Subcutaneous abdominal adipose tissue (tissue), 5 donors: ENCODE measurements around the gene NDFIP1.

ENCODE experiments used
- H3K27ac ChIP-seq: one replicate; pipeline ENCODE4 v1.7.0; 2013; ENCODE audit warnings: low read depth, mild to moderate bottlenecking, inconsistent platforms, low read length, moderate library complexity
- H3K27me3 ChIP-seq, 5 donors: one replicate each; pipeline ENCODE4 v1.7.0; 2013; ENCODE audit warnings: low read length in 5 of 5, inconsistent platforms in 1 of 5; ENCODE audit not compliant: control insufficient read depth in 5 of 5, insufficient read depth in 4 of 5
- H3K36me3 ChIP-seq, 5 donors: one replicate each; pipeline ENCODE4 v1.7.0; 2013; ENCODE audit warnings: low read length in 5 of 5; ENCODE audit not compliant: control insufficient read depth in 5 of 5, insufficient read depth in 5 of 5
- H3K4me1 ChIP-seq, 5 donors: one replicate each; pipeline ENCODE4 v1.7.0; 2013; ENCODE audit warnings: low read length in 5 of 5, mild to moderate bottlenecking in 3 of 5, moderate library complexity in 1 of 5; ENCODE audit not compliant: control insufficient read depth in 5 of 5, insufficient read depth in 5 of 5
- H3K4me3 ChIP-seq, 5 donors: one replicate each; pipeline ENCODE4 v1.7.0; 2013; ENCODE audit warnings: low read length in 5 of 5, low read depth in 1 of 5
- H3K9ac ChIP-seq, 5 donors: one replicate each; pipeline ENCODE4 v1.7.0; 2013; ENCODE audit warnings: low read length in 5 of 5, mild to moderate bottlenecking in 4 of 5, moderate library complexity in 3 of 5
- H3K9me3 ChIP-seq, 5 donors: one replicate each; pipeline ENCODE4 v1.7.0; 2013; ENCODE audit warnings: low read length in 5 of 5; ENCODE audit not compliant: control insufficient read depth in 5 of 5
- donor health status: healthy.
- donor health status: healthy.
- donor health status: healthy.
- donor health status: healthy.
- donor health status: healthy.

Gene NDFIP1

DNA sequence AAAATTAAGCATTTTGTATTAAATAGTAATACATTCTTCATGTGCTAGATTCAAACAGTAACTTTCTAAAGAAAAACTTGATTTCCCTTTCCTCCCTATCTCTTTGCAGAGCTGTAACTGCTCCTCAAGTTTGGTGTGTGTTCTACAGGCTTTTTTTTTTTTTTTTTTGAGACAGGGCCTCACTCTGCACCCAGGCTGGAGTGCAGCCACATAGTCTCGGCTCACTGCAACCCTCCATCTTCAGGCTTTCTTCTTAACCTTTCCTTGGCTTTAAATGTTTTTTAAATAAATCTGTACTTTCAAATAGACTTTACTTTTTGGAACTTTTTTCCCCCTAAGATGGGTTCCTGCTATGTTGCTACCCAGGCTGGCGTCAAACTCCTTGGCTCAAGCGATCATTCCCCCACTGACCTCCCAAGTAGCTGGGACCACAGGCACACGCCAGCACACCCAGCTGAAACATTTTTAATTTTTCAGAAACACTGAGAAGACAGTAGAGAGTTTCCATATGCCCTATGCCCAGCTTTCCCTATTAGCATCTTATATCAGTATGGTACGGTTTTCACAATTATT, 9.1 kb downstream of the NDFIP1 start:
- Histone ChIP-seq H3K27me3 (no peaks in the 10 kb centered on the region), H3K27ac (no peak overlapping the region), H3K36me3 (peaks cover 2 to 11% (median 6%) of the 10 kb centered on the region in 5 donors), H3K9ac (no peak overlapping the region), H3K9me3 (no peaks in the 10 kb centered on the region), H3K4me1 (peaks cover 5 to 73% (median 37%) of the 10 kb centered on the region in 5 donors), H3K4me3 (no peak overlapping the region)

DNA sequence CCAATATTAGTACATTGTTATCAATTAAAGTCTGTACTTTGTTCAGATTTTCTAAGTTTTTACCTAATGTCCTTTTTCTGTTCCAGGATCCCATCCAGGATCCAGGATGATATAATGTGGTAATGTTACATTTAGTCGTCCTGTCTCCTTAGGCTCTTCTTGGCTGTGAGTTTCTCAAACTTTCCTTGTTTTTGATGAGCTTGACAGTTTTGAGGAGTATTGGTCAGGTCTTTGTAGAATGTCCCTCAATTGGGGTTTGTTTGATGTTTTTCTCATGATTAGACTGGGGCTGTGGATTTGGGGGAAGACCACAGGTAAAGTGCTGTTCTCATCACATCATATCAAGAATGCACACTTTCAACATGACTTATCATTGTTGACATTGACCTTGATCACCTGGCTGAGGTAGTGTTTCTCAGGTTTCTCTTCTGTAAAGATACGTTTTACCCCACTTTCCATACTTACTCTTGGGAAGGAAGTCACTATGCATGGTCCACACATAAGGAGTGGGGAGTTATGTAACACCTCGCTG, 9.6 kb downstream of the NDFIP1 start:
- peaks cover 2 to 11% (median 6%) of the 10 kb centered on the region in 5 donors for H3K36me3 ChIP-seq
- peaks cover 5 to 68% (median 37%) of the 10 kb centered on the region in 5 donors for H3K4me1 ChIP-seq

DNA sequence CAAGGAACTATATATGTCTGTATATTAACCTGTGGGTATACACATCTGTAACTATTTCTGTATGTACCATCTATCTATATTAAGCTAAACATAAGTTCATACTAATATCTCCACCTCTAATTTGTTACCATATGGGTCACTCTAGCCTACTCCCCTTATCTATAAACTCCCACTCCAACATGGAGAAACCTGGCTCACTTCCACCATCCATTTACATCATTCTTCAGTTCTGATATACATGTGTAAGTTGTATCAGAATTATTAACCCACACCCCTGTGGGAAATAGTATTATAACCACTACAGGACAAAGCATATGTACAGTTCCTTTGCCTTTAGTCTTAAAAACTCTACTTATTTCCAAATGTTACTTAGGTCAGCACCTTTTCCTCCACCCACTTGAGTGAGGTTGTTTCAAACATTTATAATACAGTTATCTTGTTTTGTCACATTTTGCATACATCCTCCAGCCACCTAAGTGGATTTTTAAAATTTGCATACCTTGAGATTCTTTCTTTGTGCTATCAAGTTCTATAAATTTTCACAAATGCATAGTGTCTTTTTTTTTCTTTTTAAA, 10.6 kb downstream of the NDFIP1 start:
- peaks cover 2 to 11% (median 6%) of the 10 kb centered on the region in 5 donors for H3K36me3 ChIP-seq
- no peak overlapping the region for H3K4me3 ChIP-seq
- H3K27ac ChIP-seq, result no peak overlapping the region
- no peaks in the 10 kb centered on the region for H3K27me3 ChIP-seq
- H3K9me3 ChIP-seq, result no peaks in the 10 kb centered on the region
- H3K4me1 ChIP-seq, result peaks cover 5 to 68% (median 37%) of the 10 kb centered on the region in 5 donors
- no peak overlapping the region for H3K9ac ChIP-seq

More for the DNA sequence above, 9.6 kb downstream of the NDFIP1 start:
- H3K4me3 ChIP-seq, result no peak overlapping the region
- no peak overlapping the region for H3K27ac ChIP-seq
- no peak overlapping the region for H3K9ac ChIP-seq
- H3K27me3 ChIP-seq, result no peaks in the 10 kb centered on the region
- H3K9me3 ChIP-seq, result no peaks in the 10 kb centered on the region

DNA sequence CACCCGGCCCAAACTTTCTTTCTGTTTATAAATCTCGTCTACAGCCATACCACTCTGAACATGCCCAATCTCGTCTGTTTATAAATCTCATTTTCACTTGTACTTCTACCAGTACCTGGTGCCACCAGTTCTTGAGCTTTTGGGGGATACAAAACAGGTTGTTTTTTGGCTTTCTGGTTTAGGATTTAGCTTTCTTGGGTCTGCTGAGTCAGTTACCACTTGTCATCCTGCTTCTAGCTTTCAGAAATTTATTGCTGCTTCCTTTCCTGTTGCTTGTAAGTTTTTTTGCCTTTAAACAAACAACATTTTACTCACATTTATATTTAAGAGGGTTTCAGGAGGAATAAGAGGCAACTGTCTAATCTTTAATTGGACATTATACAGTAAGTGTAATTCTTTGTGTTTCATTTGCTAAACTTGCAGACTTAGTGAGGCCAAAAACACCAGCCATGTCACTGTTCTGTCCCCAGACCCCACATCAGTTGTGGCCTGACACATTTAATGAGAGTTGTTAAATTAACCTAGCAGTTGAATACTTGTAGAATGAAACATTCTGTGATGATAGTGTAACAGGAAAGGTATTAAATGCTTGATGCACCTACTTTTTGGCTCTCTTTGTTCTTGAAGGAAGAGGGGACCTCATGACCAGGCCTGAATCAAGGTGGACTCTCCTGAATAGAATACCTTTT, 11.8 kb downstream of the NDFIP1 start:
- H3K27ac ChIP-seq, result no peak overlapping the region
- peaks cover 5 to 59% (median 37%) of the 10 kb centered on the region in 5 donors for H3K4me1 ChIP-seq
- peaks cover 0 to 2% (median 0%) of the 10 kb centered on the region in 5 donors for H3K9me3 ChIP-seq

DNA sequence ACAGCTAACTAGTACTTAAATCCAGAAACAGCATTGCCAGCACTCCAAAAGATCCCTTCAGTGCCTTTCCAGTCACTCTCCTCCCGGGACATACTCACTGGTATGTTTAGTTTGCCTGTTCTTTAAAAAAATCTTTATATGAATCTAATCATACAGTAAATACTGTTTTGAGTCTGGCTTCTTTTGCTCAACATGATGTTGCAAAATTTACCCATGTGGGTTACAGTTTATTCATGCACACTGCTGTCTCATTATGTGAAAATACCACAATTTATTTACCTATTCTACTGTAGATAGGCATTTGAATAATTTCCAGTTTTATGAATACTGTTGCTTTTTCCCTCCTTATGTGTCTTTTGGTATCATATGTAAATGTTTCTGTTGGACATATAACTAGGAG, 13.5 kb downstream of the NDFIP1 start:
- H3K4me1 ChIP-seq, result peaks cover 2 to 46% (median 31%) of the 10 kb centered on the region in 5 donors
- H3K27me3 ChIP-seq, result no peaks in the 10 kb centered on the region
- peaks cover 0 to 3% (median 0%) of the 10 kb centered on the region in 5 donors for H3K9me3 ChIP-seq
- peak overlapping the region; percentile 2 for H3K27ac ChIP-seq
- H3K9ac ChIP-seq, result no peak overlapping the region
- no peak overlapping the region for H3K4me3 ChIP-seq
- peaks cover 2 to 11% (median 6%) of the 10 kb centered on the region in 5 donors for H3K36me3 ChIP-seq

More for the DNA sequence above, 11.8 kb downstream of the NDFIP1 start:
- Histone ChIP-seq H3K9ac (no peak overlapping the region), H3K4me3 (no peak overlapping the region), H3K27me3 (no peaks in the 10 kb centered on the region), H3K36me3 (peaks cover 2 to 11% (median 6%) of the 10 kb centered on the region in 5 donors)

DNA sequence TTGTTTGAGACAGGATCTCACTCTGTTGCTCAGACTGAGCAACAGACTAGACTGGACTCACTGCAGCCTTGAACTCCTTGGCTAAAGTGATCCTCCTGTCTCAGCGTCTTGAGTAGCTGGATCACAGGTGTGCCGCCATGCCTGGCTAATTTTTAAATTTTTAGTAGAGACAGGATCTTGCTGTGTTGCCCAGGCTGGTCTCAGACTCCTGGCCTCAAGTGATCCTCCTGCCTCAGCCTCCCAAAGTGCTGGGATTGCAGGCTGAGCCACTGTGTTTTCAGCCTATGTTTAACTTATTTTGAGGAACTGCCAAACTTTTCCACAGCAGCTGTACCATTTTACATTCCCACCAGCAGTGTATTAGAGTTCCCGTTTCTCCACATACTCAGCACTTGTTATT, 16.8 kb downstream of the NDFIP1 start:
- H3K4me1 ChIP-seq, result peaks cover 0 to 45% (median 19%) of the 10 kb centered on the region in 5 donors
- no peak overlapping the region for H3K4me3 ChIP-seq
- peaks cover 0 to 3% (median 0%) of the 10 kb centered on the region in 5 donors for H3K9me3 ChIP-seq
- H3K9ac ChIP-seq, result no peak overlapping the region
- H3K36me3 ChIP-seq, result peaks cover 2 to 11% (median 6%) of the 10 kb centered on the region in 5 donors
- no peak overlapping the region for H3K27ac ChIP-seq
- no peaks in the 10 kb centered on the region for H3K27me3 ChIP-seq

DNA sequence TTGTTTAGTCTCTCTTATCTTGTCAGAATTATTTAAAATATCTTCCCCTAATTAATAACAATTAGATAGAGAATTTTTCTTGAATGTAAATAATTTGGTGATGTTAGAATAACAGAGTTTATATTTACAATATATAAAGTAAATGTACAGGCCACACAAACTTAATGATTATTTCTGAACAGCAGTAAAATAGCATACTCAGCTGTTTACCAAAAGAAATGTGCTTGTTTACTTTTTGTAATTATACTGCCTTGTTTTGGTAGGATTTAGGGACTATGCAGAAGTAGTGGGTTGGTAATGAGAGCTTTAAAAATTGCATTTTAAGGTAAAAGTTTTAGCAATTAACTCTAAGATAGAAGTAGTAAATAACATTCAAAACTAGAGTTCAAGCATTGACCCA, 17.4 kb downstream of the NDFIP1 start:
- Histone ChIP-seq H3K4me3 (no peak overlapping the region), H3K27me3 (no peaks in the 10 kb centered on the region), H3K9ac (no peak overlapping the region), H3K4me1 (peaks cover 0 to 40% (median 15%) of the 10 kb centered on the region in 5 donors), H3K9me3 (peaks cover 0 to 3% (median 0%) of the 10 kb centered on the region in 5 donors), H3K36me3 (peaks cover 0 to 8% (median under 1%) of the 10 kb centered on the region in 5 donors), H3K27ac (no peak overlapping the region)

DNA sequence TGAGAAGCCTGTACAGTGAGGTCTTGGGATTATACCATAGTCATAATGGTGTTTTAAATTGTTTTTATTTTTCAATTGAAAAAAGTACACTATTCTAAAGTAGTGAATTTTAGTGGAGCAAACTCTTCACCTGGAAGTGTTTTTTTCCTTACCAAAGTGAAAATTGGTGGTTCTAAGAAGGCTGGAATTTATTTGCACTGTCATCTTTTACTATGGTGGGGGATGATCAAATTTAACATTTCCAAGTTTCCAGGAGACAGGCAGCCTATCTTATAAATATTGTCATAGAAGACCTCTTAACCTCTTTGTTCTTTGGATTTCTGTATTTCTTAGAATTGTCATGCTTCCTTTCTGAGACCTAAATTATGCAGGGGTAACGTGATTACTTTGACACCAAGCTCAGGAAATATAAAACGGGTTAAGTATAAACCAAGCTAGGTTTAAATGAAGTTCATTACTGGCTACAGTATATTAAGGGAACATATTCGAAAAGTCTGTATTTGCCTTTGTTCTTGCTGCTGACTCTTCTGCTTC, 20.2 kb downstream of the NDFIP1 start:
- Histone ChIP-seq H3K36me3 (peaks cover 8 to 21% (median 18%) of the 10 kb centered on the region in 5 donors), H3K27me3 (no peaks in the 10 kb centered on the region), H3K4me3 (no peak overlapping the region), H3K9me3 (peaks cover 0 to 3% (median 0%) of the 10 kb centered on the region in 5 donors), H3K27ac (no peak overlapping the region), H3K9ac (no peak overlapping the region), H3K4me1 (peaks cover 0 to 32% (median 11%) of the 10 kb centered on the region in 5 donors)

DNA sequence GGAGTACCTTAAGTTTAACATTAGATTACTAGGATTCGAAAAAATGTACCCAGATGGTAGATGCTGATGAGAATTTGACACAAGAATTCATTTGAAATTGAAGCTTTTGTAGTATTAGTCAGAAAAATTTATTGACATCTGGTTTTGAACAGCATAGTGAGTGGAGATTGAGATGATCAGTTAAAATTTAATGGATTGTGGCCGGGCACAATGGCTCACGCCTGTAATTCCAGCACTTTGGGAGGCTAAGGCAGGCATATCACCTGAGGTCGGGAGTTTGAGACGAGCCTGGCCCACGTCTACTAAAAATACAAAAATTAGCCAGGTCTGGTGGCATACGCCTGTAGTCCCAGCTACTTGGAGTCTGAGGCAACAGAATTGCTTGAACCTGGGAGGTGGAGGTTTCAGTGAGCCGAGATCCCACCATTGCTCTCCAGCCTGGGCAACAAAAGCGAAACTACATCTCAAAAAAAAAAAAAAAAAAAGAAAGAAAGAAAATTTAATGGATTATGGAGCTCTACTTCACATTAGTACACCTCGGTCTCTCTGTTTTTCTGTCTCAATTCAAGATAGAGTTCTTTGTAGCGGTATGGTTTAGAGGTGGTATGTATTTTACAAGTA, 21.0 kb downstream of the NDFIP1 start:
- Histone ChIP-seq H3K27me3 (no peaks in the 10 kb centered on the region), H3K4me3 (peak overlapping the region in 3 of 5 donors; percentile 33 to 42 (median 34)), H3K9ac (peak overlapping the region in 2 of 5 donors; percentile 44 to 46), H3K9me3 (peaks cover 0 to 3% (median 0%) of the 10 kb centered on the region in 5 donors), H3K4me1 (peaks cover 0 to 34% (median 14%) of the 10 kb centered on the region in 5 donors), H3K36me3 (peaks cover 8 to 26% (median 20%) of the 10 kb centered on the region in 5 donors), H3K27ac (no peak overlapping the region)
